Stomach smooth muscle (tissue), 2 donors: ENCODE results near the gene PYDC1.

Experiments used
- H3K27ac ChIP-seq: one replicate; pipeline ENCODE4 v1.7.0; 2013; ENCODE audit warnings: mild to moderate bottlenecking, low read length, inconsistent platforms
- H3K27me3 ChIP-seq, 2 donors: one replicate each; pipeline ENCODE4 v1.7.0; 2013; ENCODE audit warnings: low read length in 2 of 2; ENCODE audit not compliant: insufficient read depth in 2 of 2, control insufficient read depth in 1 of 2
- H3K36me3 ChIP-seq, 2 donors: one replicate each; pipeline ENCODE4 v1.7.0; 2013; ENCODE audit warnings: low read length in 2 of 2; ENCODE audit not compliant: control insufficient read depth in 2 of 2, insufficient read depth in 2 of 2
- H3K4me1 ChIP-seq: one replicate; pipeline ENCODE4 v1.7.0; 2013; ENCODE audit warnings: low read length; ENCODE audit not compliant: control insufficient read depth, insufficient read depth
- H3K4me3 ChIP-seq, 2 donors: one replicate each; pipeline ENCODE4 v1.7.0; 2013; ENCODE audit warnings: low read length in 2 of 2
- H3K9ac ChIP-seq, 2 donors: one replicate each; pipeline ENCODE4 v1.7.0; 2013; ENCODE audit warnings: low read length in 2 of 2, mild to moderate bottlenecking in 1 of 2
- H3K9me3 ChIP-seq, 2 donors: one replicate each; pipeline ENCODE4 v1.7.0; 2013; ENCODE audit warnings: low read length in 2 of 2; ENCODE audit not compliant: control insufficient read depth in 2 of 2
- donor health status: healthy.
- donor health status: Pancreatic carcinoma.

The PYDC1 gene

DNA sequence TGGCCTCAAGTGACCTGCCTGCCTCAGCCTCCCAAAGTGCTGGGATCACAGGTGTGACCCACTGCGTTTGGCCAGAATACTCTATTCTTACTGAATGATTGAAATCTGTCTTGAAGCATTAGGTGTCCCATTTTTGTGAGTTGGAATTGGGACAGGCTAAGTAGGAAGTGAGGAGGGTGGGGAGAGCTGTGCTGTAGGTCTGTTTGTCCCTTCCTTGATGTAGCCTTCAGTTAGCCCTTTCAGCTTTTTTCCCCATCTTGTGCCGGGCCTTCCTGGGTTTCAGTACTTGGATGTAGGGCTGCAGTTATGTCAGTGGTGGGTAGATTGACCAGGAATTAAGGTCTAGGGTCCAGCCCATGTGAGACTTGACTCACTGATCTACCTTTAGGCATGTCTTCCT lies 23.1 kb downstream of the PYDC1 start:
- Histone ChIP-seq H3K4me3 (no peak overlapping the region), H3K4me1 (no peaks in the 10 kb centered on the region), H3K27me3 (no peaks in the 10 kb centered on the region), H3K9me3 (no peaks in the 10 kb centered on the region), H3K9ac (no peak overlapping the region), H3K27ac (no peak overlapping the region), H3K36me3 (peaks cover 62 to 64% of the 10 kb centered on the region in 2 donors)

DNA sequence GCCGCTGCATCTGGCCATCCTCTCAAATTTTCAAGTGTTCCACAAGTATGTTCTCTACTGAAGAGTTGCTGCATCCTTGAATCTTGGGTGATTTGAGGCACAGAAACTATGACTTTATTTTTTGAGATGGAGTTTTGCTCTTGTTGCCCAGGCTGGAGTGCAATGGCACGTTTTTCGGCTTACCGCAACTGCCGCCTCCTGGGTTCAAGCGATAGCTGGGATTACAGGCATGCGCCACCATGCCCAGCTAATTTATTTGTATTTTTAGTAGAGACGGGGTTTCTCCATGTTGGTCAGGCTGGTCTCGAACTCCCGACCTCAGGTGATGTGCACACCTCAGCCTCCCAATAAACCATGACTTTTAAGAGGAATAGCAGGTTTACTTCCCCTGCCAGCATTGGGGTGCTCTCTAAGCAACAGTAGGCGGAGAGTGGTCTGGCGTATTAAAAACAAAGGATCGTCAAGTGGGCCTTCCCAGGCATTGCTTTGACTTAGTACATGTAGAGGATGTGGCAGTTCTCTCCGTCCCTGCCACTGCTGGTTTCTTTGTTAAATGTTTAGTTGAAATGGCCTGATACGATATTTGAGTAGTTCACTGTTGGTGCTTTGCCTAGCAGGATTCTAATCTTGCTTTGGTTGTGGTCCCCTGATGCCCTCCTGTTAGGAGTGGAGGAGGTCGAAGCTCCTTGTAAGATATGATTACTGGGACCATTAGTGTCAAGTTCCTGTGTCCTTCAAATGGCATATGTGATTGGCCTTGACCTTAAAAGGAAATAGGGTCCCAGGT lies 23.9 kb downstream of the PYDC1 start:
- H3K4me3 ChIP-seq = no peak overlapping the region
- H3K27ac ChIP-seq = no peak overlapping the region
- H3K4me1 ChIP-seq = no peaks in the 10 kb centered on the region
- H3K9me3 ChIP-seq = no peaks in the 10 kb centered on the region
- peaks cover 69 to 72% of the 10 kb centered on the region in 2 donors for H3K36me3 ChIP-seq
- H3K27me3 ChIP-seq = no peaks in the 10 kb centered on the region
- H3K9ac ChIP-seq = no peak overlapping the region

DNA sequence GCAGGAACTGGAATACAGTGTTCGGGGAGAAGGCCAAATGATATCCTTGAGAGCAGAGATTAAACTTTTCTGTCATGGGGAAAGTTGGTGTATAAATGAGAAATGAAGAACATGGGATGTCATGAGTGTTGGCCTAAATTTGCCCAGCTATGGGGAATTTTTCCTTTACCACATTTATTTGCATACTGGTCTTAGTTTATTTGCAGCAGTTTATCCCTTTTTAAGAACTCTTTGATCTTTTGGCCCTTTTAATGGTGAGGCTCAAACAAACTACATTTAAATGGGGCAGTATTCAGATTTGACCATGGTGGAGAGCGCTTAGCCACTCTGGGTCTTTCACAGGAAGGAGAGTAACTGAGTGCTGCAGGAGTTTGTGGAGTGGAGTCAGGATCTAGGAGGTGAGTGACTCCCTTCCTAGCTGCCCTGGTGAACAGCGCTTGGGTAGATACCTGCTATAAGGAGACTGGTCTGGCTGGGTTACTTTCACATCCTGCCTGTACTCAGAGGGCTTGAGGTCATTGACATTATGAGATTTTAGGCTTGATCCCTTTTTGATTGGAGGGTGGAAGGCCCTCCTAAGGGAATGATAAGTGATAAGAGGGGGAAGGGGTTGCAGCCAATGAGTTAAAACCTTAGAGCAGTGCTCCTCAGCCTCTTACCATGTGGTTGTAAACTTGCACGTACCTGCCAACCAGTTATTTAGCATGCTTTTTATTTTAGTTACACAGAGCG lies 25.1 kb downstream of the PYDC1 start:
- Histone ChIP-seq H3K9ac (no peak overlapping the region), H3K9me3 (no peaks in the 10 kb centered on the region), H3K27ac (no peak overlapping the region), H3K27me3 (no peaks in the 10 kb centered on the region), H3K4me3 (no peak overlapping the region), H3K36me3 (peaks cover 78 to 84% of the 10 kb centered on the region in 2 donors), H3K4me1 (no peaks in the 10 kb centered on the region)

DNA sequence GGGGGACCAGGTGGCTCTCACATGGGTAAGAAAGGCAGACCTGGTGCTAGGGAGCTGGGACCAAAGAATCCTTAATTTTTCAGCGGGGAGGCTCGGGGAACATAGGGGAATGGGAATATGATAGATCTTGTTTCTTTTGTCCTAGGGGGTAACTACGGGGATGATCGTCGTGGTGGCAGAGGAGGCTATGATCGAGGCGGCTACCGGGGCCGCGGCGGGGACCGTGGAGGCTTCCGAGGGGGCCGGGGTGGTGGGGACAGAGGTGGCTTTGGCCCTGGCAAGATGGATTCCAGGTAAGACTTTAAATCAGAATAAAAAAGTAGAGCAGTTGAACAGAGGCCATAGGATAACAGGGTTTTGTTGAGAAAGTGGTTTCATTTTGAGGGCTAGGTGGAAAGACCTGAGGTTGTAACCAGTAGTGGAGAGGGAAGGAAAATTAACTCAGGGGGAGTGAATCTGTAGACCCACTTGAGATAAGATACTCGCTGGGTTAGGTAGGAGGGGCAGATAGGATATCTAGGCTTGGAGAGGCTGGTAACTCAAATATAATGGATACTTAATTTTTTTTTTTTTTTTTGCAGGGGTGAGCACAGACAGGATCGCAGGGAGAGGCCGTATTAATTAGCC lies 26.0 kb downstream of the PYDC1 start:
- H3K27ac ChIP-seq = no peak overlapping the region
- H3K9me3 ChIP-seq = no peaks in the 10 kb centered on the region
- no peaks in the 10 kb centered on the region for H3K4me1 ChIP-seq
- no peak overlapping the region for H3K9ac ChIP-seq
- peaks cover 81 to 88% of the 10 kb centered on the region in 2 donors for H3K36me3 ChIP-seq
- H3K27me3 ChIP-seq = no peaks in the 10 kb centered on the region
- no peak overlapping the region for H3K4me3 ChIP-seq

DNA sequence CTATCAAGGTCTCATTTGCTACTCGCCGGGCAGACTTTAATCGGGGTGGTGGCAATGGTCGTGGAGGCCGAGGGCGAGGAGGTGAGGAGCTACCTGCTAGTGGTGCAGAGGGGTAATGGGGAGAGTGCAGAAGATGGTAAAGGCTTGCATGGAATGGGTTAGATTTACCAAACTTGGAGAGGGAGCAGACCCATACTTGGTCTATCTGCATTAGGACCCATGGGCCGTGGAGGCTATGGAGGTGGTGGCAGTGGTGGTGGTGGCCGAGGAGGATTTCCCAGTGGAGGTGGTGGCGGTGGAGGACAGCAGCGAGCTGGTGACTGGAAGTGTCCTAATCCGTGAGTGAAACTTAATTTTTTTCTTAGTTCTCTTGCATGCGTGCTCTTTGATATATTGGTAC lies 26.9 kb downstream of the PYDC1 start:
- Histone ChIP-seq H3K36me3 (peaks cover 85 to 92% of the 10 kb centered on the region in 2 donors), H3K9me3 (no peaks in the 10 kb centered on the region), H3K27ac (no peak overlapping the region), H3K4me3 (no peak overlapping the region), H3K27me3 (no peaks in the 10 kb centered on the region), H3K9ac (no peak overlapping the region), H3K4me1 (no peaks in the 10 kb centered on the region)

DNA sequence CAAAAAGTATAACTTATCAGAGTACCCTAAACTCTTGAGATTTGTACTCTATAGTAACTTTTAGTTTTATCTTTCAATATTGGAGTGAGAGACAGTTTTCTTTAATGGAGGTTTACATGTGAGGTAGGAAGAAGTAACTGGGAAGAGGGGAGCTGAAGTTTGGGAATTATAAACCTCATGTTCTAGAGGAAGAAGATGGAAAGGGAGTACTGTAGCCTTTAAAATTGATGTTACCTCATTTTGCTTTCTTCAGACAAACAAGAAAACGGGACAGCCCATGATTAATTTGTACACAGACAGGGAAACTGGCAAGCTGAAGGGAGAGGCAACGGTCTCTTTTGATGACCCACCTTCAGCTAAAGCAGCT lies 27.5 kb downstream of the PYDC1 start:
- no peaks in the 10 kb centered on the region for H3K27me3 ChIP-seq
- H3K9ac ChIP-seq = no peak overlapping the region
- no peak overlapping the region for H3K27ac ChIP-seq
- H3K4me1 ChIP-seq = no peaks in the 10 kb centered on the region
- H3K9me3 ChIP-seq = no peaks in the 10 kb centered on the region
- peaks cover 85 to 88% of the 10 kb centered on the region in 2 donors for H3K36me3 ChIP-seq
- no peak overlapping the region for H3K4me3 ChIP-seq

DNA sequence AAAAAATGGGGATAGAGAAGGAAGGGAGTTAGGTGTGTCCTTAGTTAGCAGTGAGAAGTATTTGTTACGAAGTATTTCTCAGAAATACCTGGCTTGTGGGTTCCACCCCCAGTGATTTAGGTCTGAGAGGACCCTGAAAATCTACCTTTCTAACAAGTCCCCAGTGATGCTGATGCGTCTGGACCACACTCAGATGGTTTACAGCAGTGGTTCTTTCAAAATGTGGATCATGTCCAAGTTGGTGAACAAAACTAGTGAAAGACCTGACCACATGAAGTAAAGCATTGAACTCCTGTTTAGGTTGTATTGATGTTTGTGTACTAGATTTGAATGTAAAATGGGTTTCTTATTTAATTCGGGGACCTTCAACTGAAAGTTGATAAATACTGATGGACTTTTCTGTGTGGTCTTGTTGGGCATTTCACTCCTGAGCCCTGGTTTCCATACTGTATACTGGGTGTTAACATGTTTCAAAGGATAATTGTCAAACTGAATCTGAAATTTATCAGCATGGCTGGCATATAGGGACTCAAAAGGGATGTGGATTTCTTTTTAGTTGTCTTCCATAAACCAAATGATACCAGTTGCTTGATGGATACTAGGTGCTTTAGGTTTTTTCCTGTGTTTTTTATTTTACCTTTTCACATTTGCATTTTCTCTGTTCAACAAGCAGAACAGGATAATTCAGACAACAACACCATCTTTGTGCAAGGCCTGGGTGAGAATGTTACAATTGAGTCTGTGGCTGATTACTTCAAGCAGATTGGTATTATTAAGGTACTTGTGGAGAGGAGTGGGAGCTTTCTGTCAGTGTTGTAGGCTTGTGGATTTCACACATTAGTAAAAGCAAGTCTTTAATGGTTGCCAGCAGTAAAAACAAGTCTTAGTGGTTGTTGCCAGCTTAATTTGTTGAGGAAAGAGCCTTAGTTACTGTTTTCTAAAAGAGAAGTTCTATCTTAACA lies 28.2 kb downstream of the PYDC1 start:
- Histone ChIP-seq H3K9ac (no peak overlapping the region), H3K9me3 (no peaks in the 10 kb centered on the region), H3K27ac (no peak overlapping the region), H3K27me3 (no peaks in the 10 kb centered on the region), H3K4me3 (no peak overlapping the region), H3K36me3 (peaks cover 86 to 87% of the 10 kb centered on the region in 2 donors), H3K4me1 (peaks cover 5% of the 10 kb centered on the region)

DNA sequence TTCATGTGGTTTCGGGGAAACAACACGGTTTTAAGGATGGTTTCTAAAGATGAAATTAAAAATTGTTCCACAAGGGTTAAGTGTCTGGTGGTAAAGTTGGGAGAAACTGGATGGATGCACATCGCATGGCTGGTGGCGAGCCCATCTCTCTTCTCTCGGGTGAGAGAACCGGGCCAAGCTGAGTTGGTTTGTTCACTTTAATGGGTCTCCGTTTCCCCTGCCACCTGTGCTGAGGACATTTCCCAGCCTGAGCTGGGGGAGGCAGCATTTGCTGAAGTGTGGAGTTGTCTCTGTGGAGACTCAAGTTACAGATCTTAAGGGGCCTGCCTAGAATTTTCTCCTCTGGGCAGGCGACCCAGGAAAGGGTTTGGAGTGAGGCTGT lies 29.1 kb downstream of the PYDC1 start:
- no peaks in the 10 kb centered on the region for H3K9me3 ChIP-seq
- H3K9ac ChIP-seq = no peak overlapping the region
- peaks cover 86 to 89% of the 10 kb centered on the region in 2 donors for H3K36me3 ChIP-seq
- H3K27me3 ChIP-seq = no peaks in the 10 kb centered on the region
- no peak overlapping the region for H3K4me3 ChIP-seq
- H3K27ac ChIP-seq = no peak overlapping the region
- peaks cover 10% of the 10 kb centered on the region for H3K4me1 ChIP-seq

DNA sequence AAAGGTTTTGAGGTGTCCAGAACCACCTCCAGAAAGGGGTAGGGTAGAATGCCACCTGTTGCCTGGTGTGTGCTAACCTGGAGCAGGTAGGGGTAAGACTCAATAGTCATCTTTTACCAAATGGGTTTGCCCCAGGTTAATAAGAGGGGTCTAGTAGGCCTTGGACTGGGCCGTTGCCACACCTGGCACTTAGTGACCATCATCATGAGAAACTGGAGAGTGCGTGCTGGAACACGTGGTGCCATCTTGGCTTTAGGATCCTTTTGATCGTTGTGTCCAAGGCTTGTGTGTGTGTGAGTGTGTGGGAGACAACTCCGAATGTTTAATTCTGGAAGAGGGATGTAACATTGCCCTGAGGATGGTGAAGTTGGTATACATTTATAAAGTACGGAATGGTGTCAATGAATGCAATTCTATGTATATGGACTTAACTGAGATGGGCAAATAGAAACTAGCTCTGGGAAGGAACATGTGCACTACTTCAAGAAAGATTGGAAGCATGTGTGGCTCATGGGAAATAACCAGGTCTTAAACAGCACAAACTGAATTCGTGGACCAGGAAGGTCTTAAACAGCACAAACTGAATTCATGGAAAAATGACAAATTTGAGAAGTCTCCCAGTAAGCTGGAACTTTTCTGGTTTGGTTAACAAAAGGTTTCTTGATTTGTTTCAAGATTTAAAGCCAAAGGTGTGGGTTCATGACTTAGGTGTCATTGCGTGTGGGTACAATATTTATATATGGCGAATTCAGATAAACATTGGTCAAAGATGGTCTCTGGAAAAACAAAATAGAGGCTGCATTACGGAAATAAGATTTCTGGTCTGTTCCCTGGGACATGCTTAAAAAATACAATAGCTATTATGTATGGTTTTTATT lies 29.8 kb downstream of the PYDC1 start:
- no peaks in the 10 kb centered on the region for H3K27me3 ChIP-seq
- H3K9ac ChIP-seq = no peak overlapping the region
- no peak overlapping the region for H3K27ac ChIP-seq
- H3K9me3 ChIP-seq = no peaks in the 10 kb centered on the region
- H3K36me3 ChIP-seq = peaks cover 85 to 86% of the 10 kb centered on the region in 2 donors
- peaks cover 16% of the 10 kb centered on the region for H3K4me1 ChIP-seq
- no peak overlapping the region for H3K4me3 ChIP-seq
